Kidney epithelial cell (primary cell): ENCODE measurements around the gene WDR62. TPM values are rescaled to one million over a fixed set of nuclear protein-coding genes. Genes with fewer than 3 reads are reported as not detected.
"Not testable (repeated sequence)": the region's sequence is repeated elsewhere in the genome, so short reads cannot be mapped to it uniquely, and the experiment has no call there.

Source experiments
- DNase-seq: peaks from one replicate; pipeline ENCODE4 v3.0.0-alpha.2; 2010; ENCODE audit warnings: low read depth
- H3K27me3 ChIP-seq: 2 replicates; pipeline ENCODE4 v1.6.0; 2011; ENCODE audit warnings: low read length; ENCODE audit not compliant: control insufficient read depth, insufficient read depth
- H3K36me3 ChIP-seq: 2 replicates; pipeline ENCODE4 v1.5.1; 2011; ENCODE audit warnings: low read length; ENCODE audit not compliant: control insufficient read depth, insufficient read depth
- H3K4me3 ChIP-seq: 2 replicates; pipeline ENCODE4 v1.5.1; 2011; ENCODE audit warnings: low read depth, mild to moderate bottlenecking, control low read depth, low read length
- CTCF ChIP-seq: IDR thresholded peaks from 2 replicates; pipeline ENCODE4 v1.5.1; 2011; ENCODE audit warnings: mild to moderate bottlenecking, moderate library complexity, low read length, control low read depth, inconsistent platforms; ENCODE audit not compliant: insufficient read depth, poor library complexity, severe bottlenecking
- total RNA-seq: library from RNA; depleted of rRNA; stranded (reverse); fragments of >200 nt; gene quantifications from 2 replicates; pipeline ENCODE4 v1.2.3, GENCODE V29; 2015

Gene WDR62
- total RNA-seq, 1 donor from 2014 or later: 1.8 TPM

DNA sequence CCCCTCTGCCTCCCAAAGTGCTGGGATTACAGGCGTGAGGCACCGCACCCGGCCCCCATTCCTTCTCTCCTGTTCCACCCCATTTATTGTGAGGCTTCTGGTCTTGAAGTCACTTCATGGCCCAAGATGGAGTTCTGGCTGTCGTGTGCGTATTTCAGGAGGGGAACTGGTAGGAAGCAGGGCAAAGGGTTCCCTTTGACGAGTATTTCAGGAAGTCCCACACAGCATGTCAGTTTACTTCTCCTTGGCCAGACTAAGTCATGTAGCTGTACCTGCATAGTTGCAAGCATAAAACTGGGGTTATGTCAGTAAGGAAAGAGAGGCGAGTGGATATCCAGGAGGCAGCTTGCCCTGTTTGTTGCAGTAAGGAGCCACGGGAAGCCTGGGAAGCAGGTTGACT, 10.1 kb downstream of the WDR62 start:
- no peak for TF ChIP-seq CTCF
- Histone ChIP-seq H3K4me3 (no peak overlapping the region), H3K36me3 (peaks cover 3% of the 10 kb centered on the region), H3K27me3 (no peaks in the 10 kb centered on the region)
- DNase-seq: no peak

- no peak overlapping the region for H3K4me3 ChIP-seq
- no peak for TF ChIP-seq CTCF
- no peaks in the 10 kb centered on the region for H3K36me3 ChIP-seq
- H3K27me3 ChIP-seq: no peaks in the 10 kb centered on the region
- DNase-seq: no peak
Measured at GRCh38 chr19:36067681-36068080, 13.0 kb downstream of the WDR62 start.

- not testable (repeated sequence) for DNase-seq, H3K4me3 ChIP-seq, H3K27me3 ChIP-seq, H3K36me3 ChIP-seq
Measured at GRCh38 chr19:36068810-36069499, 14.3 kb downstream of the WDR62 start.

- H3K4me3 ChIP-seq: no peak overlapping the region
- DNase-seq: no peak
- H3K27me3 ChIP-seq: no peaks in the 10 kb centered on the region
- no peak for TF ChIP-seq CTCF
- no peaks in the 10 kb centered on the region for H3K36me3 ChIP-seq
Measured at GRCh38 chr19:36072081-36072480, 17.4 kb downstream of the WDR62 start.

- TF ChIP-seq CTCF: no peak
- no peak overlapping the region for H3K4me3 ChIP-seq
- no peak for DNase-seq
- H3K36me3 ChIP-seq: no peaks in the 10 kb centered on the region
- no peaks in the 10 kb centered on the region for H3K27me3 ChIP-seq
Measured at GRCh38 chr19:36073121-36073876, 18.6 kb downstream of the WDR62 start.

GRCh38 chr19:36079389-36079945, 24.8 kb downstream of the WDR62 start:
- no peak overlapping the region for H3K4me3 ChIP-seq
- H3K27me3 ChIP-seq: no peaks in the 10 kb centered on the region
- H3K36me3 ChIP-seq: no peaks in the 10 kb centered on the region
- DNase-seq: no peak
- TF ChIP-seq CTCF: no peak
